NCI-H1930 (cell line): ENCODE results near the gene DVL2.

Source experiments
- DNase-seq, 2 experiments: peaks; one replicate each; lab custom pipeline; 2025; lab: John Stamatoyannopoulos, UW

The DVL2 gene

GRCh38 chr17:7234083-7234951, at the start of gene DVL2:
Gene DVL2 (minus strand): TSS chr17:7234517. CDS start chr17:7234262, 255 bp downstream.
- peak; percentile 89 to 90 for DNase-seq

- no peak for DNase-seq
Observed at GRCh38 chr17:7283471-7284216, 49.3 kb upstream of the DVL2 start.

GRCh38 chr17:7282752-7283321, 48.5 kb upstream of the DVL2 start:
- DNase-seq: no peak

- no peak for DNase-seq
Observed at GRCh38 chr17:7281953-7282751, 47.8 kb upstream of the DVL2 start.

- DNase-seq: peak; percentile 81 to 88
Observed at GRCh38 chr17:7281074-7281952, 47.0 kb upstream of the DVL2 start, which contains the start of gene SLC2A4. Gene SLC2A4 (plus strand): TSS chr17:7281718. CDS start chr17:7281935, 217 bp downstream.

GRCh38 chr17:7280519-7281073, 46.3 kb upstream of the DVL2 start:
- DNase-seq: peak; percentile 65 to 83

- no peak for DNase-seq
Observed at GRCh38 chr17:7279448-7279847, 45.1 kb upstream of the DVL2 start.

GRCh38 chr17:7266784-7267183, 32.5 kb upstream of the DVL2 start:
- no peak for DNase-seq

- no peak for DNase-seq
Observed at GRCh38 chr17:7263801-7264078, 29.4 kb upstream of the DVL2 start.

- DNase-seq: no peak
Observed at GRCh38 chr17:7262935-7263800, 28.9 kb upstream of the DVL2 start.

GRCh38 chr17:7262192-7262934, 28.0 kb upstream of the DVL2 start, which contains the start of gene CLDN7:
Gene CLDN7 (minus strand): TSS chr17:7262478. CDS start chr17:7262043, 435 bp downstream.
- DNase-seq: peak; percentile 57 to 64

GRCh38 chr17:7261379-7262191, 27.3 kb upstream of the DVL2 start:
- DNase-seq: no peak

GRCh38 chr17:7260651-7261378, 26.5 kb upstream of the DVL2 start:
- DNase-seq: no peak

GRCh38 chr17:7260151-7260550, 25.8 kb upstream of the DVL2 start:
- DNase-seq: no peak

- no peak for DNase-seq
Observed at GRCh38 chr17:7259555-7259889, 25.2 kb upstream of the DVL2 start.

GRCh38 chr17:7258731-7259554, 24.6 kb upstream of the DVL2 start:
- no peak for DNase-seq
